ENCODE measurements around the gene STKLD1.

STKLD1 gene

DNA sequence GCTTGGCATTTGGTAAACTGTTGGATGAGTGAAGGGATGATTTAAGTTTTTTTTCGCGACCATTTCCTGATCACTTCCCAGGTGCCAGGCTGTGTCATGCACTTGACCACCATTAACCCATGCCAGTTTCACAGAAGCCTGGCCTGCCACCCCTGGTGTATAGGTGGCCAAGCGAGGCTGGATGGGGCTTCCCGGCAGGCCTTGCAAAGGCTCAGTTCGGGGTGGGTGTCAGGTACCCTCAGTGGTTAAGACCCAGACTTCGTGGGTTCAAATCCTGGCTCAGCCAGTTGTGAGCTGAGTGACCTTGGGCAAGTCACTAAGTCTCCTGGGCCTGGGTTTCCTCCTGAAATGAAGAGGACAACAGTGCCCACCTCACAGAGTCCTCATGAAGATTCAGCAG lies 30.6 kb upstream of the STKLD1 start:
- no peak for DNase-seq (ENCODE audit: low read depth)

DNA sequence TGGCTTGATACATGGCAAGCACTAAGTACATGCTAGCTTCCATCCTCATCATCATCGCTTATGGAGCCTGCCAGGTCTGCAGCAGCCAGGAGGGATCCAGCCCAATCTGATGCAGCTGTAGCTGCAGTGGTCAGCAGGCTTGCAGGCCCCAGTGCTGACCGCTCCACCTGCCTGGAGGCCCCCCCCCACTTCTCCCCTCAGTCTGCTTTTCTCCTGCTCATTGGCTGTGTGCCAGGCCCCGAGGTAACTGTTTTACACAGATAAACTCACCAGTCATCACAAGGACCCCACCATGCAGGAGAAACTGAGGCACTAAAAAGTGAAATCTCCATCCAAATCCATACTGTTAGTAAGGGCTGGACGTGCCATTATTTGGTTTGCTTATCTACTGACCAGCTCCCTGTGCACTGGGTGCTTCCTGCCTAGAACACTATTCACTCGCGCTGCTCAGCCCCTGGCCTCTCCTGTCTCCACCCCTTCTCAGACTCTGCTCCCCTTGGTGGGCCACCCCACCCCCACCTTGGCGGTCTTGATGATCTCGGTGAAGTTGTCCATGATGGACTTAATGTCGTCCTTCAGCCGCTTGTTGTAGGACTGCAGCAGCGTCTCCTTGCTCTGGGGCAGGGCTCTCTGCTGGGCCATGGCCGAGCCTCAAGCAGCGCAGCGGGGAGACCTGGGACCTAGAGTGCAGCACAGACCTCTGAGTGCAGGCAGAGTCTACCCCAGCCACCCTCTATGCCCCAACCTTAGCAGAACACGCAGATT lies 30.0 kb upstream of the STKLD1 start:
- DNase-seq (ENCODE audit: low read depth), result no peak

DNA sequence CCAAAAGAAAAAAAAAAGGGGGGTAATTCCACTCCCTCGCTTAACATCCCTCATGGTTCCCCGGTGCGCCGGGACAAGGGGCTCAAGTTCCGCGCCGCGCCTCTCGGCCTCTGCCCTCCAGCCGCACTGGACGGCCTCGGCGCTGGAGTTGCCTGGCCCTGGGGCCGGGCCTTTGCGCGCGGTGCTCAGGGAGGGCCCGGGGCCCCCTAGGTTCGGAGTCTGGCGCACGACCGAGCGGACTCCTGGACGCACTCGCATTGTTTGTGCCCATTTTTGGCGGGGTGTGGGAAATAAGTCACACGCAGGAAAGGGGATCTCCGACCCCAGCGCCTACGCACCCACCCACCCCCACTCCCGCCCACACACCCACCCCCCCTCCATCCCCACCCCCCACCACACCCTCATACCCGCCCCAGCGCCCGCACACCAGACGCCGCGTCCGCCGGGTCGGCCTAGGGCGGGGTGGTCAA lies 28.6 kb upstream of the STKLD1 start:
- no peak for DNase-seq (ENCODE audit: low read depth)

DNA sequence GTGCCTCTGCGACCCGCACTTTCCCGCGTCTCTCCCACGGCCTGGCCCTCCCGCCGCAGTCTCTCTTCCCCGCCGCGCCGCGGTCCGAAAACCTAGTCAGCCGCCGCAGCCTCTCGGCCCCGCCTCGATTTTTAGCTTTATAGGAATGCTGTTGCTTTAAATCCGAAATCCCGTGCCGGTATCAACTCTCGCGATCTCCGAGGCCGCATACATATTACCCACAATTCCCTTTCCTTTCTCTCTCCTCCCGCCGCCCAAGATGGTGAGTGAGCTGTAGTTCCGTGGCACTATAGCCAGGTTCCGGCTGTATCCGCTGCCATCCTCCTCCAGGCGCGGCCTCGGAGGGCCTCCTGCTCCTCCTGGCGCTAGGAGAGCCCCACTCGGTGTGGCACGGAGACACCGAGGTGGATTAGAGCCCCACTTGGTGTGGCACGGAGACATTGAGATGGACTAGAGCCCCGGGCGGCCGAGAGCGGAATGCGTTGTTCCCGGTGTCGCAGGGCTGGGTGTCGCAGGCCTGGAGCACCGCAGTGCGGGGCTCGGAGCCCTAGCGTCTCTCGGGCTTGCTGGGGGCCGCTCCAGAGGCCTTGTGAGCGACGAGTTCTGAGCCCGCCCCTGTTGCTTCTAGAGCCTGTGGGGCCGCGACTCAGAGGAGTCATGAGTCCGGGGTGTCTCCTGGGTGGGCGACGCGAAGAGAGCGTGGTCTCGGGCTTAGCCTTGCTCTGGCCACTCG lies 28.0 kb upstream of the STKLD1 start, which contains the start of the genes MED22 and RPL7A:
MED22 (minus strand) TSS at position 147 of the 733 bp plus-strand sequence. CDS start 1,469 bp downstream, outside the sequence.
RPL7A (plus strand) TSS at position 234 of the 733 bp plus-strand sequence; CDS start at position 260, 26 bp downstream.
- peak; percentile 66 for DNase-seq (ENCODE audit: low read depth)

DNA sequence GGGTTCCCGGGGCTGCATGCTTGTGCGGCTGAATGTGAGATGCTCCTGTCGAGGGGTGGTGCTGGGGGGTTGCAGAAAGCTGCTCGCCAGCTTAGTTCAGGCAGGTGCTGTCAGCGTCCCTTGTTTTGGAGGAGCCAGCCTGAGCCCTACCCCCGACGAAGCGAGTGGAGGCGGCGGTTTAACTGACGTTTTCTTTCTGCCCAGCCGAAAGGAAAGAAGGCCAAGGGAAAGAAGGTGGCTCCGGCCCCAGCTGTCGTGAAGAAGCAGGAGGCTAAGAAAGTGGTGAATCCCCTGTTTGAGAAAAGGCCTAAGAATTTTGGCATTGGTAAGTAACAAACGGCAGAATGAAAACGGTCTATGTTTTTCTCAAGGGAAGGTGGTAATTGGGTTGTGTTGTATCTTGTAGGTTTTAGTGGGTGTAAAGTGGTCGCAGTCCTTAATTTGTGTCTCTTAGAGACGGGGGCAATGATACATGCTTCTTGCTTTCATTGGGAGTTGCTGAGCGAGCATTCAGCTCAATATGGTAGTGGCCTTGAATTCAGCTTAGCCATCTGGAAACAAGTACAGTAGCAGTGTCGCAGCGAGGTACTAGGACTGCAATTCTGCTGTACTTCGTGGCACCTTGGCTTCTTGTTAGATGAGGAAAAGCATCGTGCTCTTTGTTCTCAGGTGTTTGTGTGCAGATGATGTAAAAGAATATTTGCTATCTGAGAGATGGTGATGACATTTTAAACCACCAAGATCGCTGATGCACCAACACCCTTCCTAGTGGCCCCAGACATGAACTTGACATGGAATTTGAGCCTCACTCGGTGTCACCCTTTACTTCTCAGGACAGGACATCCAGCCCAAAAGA lies 27.2 kb upstream of the STKLD1 start:
- no peak for DNase-seq (ENCODE audit: low read depth)

DNA sequence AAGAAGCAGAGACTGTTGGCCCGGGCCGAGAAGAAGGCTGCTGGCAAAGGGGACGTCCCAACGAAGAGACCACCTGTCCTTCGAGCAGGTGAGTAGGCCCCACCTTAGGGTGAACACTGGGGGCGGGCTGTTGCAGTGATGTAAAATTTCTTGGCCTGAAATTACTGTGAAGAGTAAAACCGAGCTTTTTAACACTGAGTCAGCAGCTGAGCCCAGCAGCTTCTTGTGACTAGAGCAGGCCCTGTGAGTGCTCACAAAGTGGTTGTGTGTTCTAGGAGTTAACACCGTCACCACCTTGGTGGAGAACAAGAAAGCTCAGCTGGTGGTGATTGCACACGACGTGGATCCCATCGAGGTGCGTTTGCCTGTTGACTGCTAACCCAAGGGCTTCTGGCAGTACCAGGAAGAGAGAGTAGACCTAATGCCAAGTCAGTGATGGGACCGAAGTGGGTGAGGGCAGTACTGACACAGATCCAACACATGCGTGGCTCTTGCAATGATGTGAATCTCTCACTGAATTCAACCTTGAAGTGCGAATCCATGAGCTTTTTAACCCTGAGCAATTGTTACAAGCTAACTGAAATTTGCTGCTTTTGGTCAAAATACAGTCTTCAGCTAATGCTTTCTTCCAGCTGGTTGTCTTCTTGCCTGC lies 26.1 kb upstream of the STKLD1 start:
- DNase-seq (ENCODE audit: low read depth), result no peak

DNA sequence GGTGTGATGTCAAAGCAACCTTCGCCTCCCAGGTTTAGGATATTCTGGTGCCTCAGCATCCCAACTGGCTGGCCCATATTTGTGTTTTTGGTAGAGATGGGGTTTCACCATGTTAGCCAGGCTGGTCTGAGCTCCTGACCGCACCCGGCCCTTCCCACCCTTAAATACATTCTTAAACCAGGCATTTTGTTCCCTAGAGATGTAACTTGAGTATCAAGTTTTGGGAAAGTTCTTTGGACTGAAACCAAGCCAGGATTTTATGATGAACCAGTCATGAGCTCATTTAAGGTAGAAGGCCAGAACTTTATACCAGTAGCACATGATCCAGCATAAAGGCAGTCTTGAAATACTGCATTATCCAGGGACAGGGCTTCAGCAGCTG lies 24.6 kb upstream of the STKLD1 start:
- DNase-seq (ENCODE audit: low read depth), result no peak

DNA sequence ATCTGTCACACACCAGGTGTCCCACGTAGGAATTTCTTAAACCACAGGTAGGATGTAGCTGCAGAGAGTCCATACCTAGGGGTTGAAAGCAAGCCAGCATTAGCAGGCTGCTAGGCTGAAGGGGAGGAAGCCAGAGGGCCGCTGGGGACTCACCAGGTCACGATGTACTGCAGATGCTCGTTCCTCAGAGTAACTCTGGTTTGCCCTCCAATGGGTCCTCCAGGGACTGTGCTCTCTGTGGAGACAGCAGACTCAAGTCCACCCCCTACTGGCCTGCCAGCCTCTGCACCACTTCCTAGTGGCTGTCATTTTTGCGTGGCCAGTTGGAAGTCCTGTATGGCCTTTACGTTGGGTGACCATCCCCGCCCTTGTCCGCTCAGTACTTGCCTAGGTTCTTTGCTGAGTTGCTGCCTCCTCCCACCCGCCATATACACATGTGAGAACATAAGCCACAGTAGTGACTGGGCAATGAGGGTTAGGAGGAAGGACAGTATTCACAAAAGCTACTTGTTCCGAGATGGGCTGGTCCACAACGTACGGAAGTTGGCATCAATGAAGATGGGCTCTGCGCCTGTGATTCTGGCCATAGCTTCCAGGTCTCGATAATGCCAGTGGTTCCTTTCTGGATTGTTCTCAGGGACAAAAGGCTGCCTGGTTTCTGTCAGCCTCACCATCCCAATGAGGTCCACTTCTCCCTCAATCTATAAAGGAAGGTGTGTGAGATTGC lies 24.1 kb upstream of the STKLD1 start:
- no peak for DNase-seq (ENCODE audit: low read depth)

DNA sequence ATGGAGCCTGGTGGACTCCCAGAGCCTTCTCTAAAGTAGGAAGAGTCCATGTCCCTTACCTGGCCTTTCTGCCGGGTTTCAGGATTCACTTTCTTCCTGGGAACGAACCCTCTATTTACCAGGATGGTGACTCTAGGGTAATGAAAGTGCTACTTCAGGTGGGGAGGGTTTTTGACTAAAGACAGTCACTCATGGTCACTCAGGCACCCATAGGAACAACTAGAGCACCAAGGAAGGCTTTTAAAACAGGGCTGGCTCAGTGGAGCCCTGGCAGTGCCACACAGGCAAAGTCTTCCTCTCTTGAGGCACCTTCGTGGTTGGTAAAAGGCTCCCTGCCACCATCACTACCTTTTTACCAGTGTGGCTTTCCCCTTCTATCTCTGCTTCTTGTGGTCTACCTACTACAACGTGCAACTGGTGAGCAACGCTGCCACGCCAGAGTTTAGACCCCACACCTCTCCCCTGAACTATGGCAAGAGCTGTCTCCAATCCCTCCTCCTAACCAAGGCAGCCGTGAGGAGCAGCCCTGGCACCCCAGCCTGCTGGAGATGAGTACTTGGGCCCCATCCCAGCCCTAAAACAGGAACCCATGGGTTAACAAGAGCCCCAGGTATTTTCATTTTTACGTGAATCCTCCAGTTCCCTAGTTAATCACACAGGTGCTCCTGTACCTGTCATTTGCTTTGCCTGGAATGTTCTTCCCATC lies 23.4 kb upstream of the STKLD1 start:
- no peak for DNase-seq (ENCODE audit: low read depth)

DNA sequence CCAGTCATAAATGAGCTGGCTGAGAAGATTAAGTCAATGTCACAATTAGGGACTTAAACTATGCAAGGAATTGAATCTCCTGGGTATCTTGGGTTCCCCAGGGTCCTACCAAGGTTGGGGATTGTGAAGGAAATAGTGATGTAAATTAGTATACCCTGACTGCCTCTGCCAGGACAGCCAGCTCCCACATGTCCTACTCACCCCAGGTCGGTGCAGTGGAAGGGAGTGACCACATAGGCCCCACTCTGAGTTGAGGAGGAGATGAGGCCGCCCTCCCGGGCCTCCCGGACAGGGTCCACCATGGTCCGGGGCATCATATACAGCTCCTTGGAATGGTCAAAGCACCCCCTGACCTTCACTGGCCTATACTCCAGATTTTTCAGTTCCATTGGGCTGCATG lies 22.6 kb upstream of the STKLD1 start:
- no peak for DNase-seq (ENCODE audit: low read depth)

DNA sequence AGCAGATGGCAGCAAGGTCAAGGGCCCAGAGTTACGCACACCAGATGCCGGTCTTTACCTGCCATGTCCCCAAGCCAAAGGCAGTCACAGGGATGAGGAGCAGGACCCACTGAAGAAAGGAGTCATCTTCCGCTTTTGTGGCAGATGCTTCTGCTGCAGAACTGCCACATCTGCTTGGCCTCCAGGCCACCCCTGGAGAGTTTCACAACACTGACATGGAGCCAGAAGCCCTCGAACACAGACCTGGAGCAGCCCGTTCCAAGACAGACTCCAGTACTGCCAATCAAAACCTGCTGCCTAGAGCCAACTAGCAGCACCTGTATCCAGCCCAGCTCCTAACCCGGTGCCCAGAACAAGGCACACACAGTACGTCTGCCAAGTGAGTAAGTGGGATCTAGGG lies 21.4 kb upstream of the STKLD1 start:
- DNase-seq (ENCODE audit: low read depth), result no peak

DNA sequence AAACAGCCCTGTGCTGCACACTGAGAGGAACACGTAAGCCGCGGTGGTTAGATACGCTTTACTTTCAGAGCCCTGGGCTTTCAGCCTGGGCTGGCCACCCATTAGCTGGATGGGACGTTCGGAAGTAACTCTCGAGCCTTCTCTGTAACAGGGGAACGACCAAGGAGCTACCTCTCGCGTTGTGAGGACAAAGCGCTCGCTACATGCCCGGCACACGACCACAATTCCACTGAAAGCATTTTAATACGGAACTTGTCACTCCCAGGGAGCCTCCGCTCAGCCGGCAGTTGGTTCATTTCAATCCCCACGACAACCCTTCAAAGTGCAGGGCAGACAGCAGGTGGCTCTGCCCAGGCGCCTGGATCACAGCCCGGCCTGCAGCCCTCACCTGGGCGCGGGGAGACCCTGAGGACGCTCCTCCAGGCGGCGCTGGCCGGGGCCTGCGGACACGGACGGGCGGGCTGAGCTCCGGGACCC lies 20.2 kb upstream of the STKLD1 start:
- no peak for DNase-seq (ENCODE audit: low read depth)

DNA sequence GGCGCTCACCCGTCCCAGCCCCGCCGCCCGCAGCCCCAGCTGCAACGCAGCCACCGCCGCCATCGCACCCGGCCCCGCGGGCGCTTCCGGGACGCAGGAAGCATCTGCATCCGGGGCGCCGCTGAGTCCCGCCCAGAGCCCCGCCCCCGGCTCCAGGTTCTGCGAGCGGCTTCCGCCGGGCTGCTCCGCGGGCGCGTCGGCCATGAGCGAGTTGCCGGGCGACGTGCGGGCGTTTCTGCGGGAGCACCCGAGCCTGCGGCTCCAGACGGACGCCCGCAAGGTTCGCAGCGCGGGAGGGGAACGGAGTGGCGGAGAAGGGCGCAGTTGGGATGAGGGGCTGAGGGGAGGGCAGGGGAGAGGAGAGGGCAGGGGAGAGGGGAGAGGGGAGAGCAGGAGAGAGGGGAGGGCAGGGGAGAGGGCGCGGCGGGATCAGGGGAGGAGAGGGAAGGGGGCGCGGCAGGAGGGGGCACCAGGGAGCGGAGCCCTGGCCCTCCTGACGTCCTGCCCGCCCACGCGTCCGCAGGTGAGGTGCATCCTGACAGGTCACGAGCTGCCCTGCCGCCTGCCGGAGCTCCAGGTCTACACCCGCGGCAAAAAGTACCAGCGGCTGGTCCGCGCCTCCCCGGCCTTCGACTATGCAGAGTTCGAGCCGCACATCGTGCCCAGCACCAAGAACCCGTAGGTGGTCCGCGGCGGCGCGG lies 19.6 kb upstream of the STKLD1 start, which contains the start of the genes SURF1 and SURF2:
SURF1 (minus strand) TSS at position 97 of the 701 bp plus-strand sequence; CDS start at position 63, 34 bp downstream.
SURF2 (plus strand) TSS at position 160 of the 701 bp plus-strand sequence; CDS start at position 203, 43 bp downstream.
- no peak for DNase-seq (ENCODE audit: low read depth)

DNA sequence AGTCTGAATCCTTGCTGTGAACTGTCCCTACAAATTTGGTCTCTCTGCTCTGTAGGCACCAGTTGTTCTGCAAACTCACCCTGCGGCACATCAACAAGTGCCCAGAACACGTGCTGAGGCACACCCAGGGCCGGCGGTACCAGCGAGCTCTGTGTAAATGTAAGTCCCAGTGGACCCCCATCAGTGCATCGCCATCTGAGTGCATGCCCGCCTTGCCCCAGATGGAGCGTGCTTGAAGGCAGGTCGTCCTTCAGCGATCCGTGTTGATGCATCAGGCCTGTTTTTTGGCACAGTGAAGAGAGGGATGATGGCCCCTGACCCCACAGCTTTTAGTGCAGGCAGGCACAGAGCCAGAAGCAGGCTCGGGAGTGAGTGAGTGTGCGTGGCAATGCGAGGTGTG lies 18.5 kb upstream of the STKLD1 start:
- DNase-seq (ENCODE audit: low read depth), result no peak

DNA sequence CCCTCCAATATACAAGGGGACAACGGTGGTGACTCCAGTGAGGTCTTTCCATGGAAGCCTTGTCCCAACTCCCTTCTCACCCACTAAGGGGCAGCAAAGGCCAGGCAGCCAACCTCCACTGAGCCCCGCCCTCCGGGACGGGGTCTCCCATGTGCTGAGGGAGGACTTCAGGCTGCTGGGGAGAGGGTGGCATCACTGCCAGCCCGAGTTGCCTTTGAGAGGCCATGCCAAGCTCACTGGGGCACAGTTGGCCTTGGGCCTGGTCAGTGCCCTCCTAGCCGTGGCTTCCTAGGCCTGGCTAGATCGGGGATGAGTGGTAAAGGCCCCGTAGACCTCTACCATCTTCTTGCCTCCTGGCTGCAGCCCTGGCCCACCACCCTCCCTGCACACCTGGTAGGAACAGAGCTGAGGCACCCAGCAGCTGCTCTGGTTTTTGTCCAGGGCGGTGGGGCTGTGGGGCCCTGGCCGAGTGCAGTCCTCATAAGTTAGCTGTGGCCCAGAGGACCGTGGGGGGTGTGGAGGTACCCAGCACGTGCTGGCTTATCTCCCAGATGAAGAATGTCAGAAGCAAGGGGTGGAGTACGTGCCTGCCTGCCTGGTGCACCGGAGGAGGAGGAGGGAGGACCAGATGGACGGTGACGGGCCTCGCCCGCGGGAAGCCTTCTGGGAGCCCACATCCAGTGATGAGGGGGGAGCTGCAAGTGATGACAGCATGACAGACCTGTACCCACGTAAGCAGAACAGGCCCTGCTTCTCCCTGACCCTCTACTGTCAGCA lies 16.6 kb upstream of the STKLD1 start:
- no peak for DNase-seq (ENCODE audit: low read depth)

DNA sequence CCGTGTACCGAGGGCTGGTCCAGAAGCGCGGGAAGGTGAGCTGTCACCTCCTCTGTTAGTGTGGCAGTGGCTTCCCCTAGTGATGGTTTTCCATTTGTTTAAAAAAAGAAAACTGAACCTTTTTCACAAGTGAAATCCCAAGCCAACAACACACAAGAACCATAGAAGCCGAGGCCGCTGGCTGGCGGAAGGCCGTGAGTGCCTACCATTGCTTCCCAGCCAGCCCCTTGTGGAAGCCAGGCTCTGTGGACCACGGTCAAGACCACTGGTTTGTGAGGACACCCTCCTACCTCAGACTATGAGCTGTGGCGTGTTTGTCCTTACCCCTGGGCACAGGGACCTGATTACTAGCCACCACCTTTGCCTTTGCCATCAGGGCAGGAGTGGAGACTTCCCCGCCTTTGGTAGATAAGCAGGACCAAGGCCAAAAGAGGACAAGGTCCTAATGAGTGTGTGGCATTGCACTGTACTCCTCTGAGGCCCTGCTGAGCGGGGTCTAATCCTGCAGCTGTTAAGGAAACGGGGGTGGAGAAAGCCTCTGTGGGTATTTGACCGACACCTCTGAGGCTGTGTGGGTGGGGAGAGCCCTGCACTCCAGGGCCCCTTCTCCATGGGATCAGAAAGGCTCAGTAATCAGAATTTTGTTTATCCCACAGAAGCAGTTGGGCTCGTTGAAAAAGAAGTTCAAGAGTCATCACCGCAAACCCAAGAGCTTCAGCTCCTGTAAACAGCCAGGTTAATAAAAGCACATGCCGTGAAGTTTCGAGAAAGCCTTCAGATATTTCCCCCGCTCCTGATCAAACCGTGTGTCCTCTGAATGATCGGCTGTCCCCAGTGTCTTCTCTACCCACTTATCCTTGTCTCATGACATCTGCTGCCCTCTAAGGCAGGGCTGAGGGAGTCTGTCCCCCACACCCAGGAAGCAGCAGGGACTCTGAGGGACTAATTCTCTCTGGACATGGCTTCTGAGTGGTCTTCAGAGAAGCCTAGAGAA lies 15.5 kb upstream of the STKLD1 start:
- no peak for DNase-seq (ENCODE audit: low read depth)

DNA sequence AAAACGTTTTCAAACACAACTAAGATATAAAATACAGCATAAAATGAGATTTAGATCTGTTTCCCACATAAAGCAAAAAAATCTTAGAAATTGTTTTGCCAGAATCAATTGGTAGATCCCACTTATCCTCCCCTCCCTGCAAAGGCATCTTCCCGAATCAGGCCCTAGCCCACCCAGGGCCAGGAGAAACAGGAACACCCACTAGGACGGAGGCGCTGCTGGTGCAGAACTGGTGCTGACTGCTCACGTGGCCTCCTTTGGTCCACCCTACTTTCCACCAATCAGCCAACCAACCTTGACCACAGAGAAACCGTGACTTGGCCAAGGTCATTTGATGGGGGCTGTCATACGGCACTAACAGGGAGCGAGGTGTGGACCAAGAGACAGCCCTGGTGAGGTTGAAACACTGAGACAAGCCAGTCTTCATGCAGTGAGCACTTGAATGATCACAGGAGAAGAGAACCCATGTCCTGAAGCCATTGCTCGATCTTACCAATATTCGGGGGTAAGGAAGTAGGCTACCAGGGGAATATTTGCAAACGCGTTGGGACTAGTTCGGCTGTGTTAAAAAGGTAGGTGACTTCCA lies 14.6 kb upstream of the STKLD1 start:
- DNase-seq (ENCODE audit: low read depth), result no peak

All from CMK (cell line).